ENCODE measurements around the gene DLG5.

DNA sequence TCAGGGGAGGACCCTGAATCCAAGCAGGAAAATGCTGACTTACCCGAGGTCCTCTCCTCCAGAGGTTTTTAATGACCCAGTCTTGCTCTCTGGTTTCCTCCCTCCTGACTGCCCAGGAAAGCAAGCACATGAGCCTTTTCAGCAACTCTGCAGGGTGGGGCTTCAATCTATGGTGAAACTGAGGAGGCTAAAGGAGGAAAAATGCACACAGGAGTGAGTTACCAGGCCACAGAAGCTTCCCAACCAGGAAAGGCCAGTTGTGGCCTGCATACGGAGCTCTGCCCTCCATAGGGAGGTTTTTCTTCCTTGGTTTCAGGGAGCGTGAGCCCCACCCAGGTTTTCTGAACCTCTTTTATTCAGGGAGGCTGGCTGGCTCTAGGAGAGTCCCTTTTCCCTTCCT lies 14.1 kb upstream of the DLG5 start:
- TF ChIP-seq, protein P1, sequence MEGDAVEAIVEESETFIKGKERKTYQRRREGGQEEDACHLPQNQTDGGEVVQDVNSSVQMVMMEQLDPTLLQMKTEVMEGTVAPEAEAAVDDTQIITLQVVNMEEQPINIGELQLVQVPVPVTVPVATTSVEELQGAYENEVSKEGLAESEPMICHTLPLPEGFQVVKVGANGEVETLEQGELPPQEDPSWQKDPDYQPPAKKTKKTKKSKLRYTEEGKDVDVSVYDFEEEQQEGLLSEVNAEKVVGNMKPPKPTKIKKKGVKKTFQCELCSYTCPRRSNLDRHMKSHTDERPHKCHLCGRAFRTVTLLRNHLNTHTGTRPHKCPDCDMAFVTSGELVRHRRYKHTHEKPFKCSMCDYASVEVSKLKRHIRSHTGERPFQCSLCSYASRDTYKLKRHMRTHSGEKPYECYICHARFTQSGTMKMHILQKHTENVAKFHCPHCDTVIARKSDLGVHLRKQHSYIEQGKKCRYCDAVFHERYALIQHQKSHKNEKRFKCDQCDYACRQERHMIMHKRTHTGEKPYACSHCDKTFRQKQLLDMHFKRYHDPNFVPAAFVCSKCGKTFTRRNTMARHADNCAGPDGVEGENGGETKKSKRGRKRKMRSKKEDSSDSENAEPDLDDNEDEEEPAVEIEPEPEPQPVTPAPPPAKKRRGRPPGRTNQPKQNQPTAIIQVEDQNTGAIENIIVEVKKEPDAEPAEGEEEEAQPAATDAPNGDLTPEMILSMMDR (IDR thresholded peaks at IDR 0.05): no peak
- TF ChIP-seq POLR2A (IDR thresholded peaks at IDR 0.05): no peak

All from heart left ventricle (tissue), 13 donors.